ENCODE results near the gene CADM1.
A peak's percentile ranks its signal among the peaks of the same experiment; 100 is the strongest.
"Not testable (repeated sequence)": the region's sequence is repeated elsewhere in the genome, so short reads cannot be mapped to it uniquely, and the experiment has no call there.

CADM1 gene

DNA sequence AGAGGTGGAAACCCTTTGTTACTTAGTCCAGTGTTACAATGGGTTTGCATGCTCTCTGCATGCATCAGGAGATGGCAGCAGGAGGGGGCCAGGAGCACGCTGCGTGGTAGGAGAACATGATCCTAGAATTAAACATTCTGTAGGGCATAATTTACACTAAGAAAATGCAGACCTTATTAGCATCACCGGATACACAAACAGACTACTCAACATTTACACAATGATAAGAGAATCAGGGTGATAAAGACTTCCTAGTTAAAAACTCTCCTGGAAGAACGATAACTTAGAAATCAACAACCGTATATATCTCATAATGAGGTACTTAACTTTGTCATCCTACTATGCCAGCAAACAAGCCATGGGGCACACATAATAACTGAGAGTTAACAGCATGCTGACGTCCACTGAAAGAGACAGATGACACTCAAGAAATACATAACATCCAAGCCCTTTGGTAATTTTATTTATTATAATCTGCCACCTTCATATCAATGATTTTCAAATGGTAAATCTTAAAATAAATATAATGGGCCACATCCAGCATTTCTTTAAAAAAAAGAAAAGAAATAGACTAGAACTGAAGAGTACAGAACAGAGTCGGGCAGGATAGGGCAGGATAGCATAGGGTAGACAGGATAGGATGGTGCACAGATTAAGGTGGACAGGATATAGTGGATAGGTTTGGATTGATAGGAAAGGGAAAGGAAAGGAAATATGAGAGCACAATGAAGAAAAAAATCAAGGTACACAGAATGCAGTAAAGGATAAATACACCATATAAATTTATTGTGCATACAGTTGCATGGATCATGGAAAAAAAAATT lies 27.5 kb downstream of the CADM1 start:
- DNase-seq (ENCODE audit: low spot score): no peak

DNA sequence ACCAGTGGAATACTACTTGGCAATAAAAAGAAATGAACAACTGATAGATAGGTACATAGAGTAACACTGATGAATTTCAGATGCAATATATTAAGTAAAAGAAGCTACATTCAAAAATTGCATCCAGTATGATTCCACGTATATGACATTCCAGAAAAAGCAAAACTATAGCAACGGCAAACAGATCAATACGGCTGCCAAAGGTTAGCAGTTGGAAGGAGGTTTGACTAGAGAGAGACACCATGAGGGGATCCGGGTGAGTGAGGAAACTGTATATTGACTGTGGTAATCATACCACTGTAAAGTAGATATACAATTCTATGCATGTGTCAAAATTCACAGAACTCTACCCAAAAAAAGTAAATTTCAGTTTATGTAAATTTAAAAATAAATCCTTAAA lies 28.7 kb downstream of the CADM1 start:
- DNase-seq (ENCODE audit: low spot score): no peak

DNA sequence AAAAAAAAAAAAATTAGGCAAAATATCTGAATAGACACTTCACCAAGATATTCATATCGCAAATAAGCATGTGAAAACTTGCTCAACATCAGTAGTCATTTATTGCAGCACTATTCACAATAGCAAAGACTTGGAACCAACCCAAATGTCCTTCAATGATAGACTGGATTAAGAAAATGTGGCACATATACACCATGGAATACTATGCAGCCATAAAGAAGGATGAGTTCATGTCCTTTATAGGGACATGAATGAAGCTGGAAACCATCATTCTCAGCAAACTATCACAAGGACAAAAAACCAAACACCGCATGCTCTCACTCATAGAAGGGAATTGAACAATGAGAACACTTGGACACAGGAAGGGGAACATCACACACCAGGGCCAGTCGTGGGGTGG lies 29.9 kb downstream of the CADM1 start:
- DNase-seq (ENCODE audit: low spot score): not testable (repeated sequence)

DNA sequence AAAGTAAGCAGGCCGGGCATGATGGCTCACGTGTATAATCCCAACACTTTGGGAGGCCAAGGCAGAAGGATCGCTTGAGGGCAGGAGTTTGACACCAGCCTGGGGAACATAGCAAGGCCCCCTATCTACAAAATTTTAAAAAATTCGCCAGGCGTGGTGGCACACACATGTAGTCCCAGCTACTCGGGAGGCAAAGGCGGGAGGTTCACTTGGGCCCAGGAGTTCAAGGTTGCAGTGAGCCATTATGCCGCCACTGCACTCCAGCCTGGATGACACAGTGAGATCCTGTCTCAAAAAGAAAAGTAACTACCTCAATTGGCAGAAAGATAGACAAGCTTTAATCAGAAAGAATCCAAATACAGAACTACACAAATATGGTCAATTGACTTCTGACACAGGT lies 31.0 kb downstream of the CADM1 start:
- DNase-seq (ENCODE audit: low spot score): no peak

DNA sequence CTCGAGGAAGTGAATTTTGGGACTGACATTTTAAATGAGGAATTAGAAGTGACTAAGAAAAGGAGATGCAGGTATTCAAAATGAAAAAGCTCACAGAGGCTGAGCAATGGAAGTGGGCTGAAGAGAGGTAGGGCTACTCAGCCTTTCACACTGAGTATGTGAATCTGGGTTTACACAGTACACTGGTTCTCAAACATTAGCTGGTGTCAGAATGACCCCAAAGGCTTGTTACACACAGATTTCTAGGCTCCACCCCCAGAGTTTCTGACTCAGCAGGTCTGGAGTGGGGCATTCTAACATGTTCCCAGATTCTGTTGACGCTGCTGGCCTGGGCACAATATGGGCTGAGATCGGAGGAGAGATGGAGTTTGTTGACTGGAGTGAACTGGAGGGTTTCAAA lies 32.8 kb downstream of the CADM1 start:
- no peak for DNase-seq (ENCODE audit: low spot score)

DNA sequence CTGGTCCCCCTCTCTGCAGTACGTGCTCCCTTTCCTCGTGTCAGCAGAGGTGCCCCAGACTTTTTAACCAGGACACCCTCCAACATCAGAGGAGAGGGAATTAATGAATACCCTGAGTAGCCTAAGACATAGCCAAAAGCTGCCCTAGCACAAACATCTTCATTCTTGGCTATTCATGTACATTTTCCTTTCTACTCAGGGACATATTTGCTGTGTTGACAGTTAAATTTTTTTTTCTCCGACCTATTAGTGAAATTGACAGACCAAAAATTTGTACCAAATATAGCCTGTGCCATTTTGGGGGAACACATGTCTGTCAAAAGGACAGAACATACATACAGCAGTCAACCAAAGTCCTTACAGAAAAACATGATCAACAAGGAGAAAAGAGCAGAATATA lies 33.3 kb downstream of the CADM1 start:
- DNase-seq (ENCODE audit: low spot score): no peak

DNA sequence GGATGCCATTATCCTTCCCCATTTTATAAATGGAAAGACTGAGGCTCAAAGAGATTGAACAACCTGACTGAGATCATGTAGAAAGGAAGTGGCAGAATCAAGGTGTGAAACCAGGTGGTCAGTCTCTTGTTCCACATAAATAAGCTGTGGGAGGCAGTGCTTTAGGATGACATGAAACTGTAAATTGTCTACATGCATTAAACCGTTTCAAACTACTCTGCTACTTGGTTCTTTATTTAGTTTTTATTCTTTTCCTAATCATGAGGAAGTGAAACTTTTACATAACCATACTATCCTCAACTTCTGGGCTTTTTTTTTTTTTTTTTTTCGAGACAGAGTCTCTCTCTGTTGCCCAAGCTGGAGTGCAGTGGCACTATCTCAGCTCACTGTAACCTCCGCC lies 34.9 kb downstream of the CADM1 start:
- no peak for DNase-seq (ENCODE audit: low spot score)

DNA sequence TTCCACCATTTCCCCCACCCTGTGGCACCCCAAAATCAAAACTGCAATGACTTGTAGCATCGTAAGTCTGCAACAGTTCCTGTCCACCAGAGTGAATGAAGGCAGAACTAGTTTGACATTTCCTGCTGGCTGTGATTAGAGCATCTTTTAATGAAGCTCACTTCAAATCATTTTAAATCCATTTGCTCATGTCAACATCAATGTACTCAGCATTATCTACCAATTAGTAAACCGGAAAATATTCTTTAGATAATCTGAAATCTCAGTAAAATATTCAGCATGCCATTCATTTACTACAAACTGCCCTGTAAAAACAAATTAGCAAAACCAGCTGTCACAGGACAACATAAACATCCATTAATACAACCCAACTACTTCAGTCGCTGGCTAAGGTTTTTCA lies 38.1 kb downstream of the CADM1 start:
- no peak for DNase-seq (ENCODE audit: low spot score)

DNA sequence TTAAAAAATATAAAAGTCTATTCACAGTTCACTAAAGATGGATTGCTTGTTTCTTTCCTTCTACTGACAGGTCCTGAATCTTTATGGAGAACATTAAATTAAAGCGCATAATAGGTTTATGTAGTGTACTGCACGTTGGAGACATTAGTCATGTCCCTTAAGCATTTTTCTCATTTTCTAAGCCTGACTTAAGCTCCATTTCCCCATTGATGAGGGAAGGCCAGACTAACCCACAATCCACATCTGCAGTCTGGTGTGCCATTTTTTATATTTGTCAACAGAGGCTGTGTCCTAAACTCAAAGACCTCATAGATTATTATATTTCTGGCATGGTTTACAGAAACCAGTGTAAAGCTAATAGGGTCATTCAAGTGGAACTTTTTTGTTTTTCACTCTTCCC lies 39.9 kb downstream of the CADM1 start:
- DNase-seq (ENCODE audit: low spot score): no peak

DNA sequence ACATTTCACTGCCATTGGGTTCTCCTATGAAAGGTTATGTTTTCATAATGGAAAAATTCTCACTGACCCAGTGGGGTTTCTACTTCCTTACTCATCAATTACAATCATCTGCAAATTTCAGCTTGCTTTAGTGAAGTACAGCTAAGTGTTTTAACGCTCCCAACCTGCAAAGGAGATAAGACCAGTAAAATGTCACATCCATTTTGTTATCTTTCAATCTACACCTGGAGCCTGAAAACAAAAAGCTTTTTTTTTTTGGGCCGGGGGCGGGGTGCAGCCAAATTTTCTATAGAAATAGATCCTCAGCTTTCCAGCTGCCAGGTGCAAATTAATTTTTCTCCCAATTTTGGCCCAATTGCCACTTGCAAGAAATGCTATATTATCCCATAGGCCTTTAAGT lies 40.6 kb downstream of the CADM1 start:
- DNase-seq (ENCODE audit: low spot score): no peak

DNA sequence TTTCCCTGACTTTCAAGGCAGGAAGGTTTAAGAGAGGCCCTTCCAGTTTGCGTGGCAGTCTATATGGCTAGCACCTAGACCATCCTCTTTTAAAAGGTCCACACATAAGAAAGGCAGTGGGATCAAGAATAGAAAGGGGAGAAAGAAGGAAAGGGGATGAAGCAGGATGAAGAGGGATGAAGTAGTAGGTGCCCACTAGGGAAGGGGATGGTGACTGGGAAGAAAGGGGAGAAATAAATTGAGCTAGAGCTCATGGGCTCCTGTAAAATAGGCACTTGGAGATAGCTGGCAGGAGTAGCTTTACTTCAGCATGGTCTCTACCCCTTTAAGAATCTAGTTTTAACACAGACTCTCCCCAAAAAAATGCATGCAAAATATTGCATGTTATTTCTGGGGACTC lies 41.5 kb downstream of the CADM1 start:
- DNase-seq (ENCODE audit: low spot score): no peak

DNA sequence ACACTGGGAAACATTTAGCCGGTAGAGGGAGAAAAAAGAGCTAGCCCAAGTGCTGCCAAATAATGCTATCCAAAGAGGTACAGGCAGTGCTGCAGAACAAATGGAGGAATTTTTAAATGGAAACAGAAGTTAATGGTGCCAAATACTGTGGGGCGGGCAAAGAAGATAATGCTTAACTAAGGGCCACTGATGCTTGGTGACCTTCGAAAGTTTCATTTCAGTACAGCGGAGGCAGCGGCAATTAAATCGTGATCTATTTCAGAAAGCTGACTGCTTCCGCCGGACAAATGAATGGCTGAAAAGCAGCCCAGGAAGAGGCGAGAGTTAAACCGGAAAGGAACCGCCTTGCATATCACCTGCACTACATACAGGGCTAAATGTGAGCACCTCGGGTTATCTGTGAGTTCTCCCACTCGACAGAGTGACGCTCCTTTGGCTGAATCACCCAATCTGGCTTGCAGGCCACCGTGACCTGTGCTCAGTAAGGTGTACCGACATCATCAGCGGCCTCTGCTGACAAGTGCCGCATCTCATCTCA lies 42.1 kb downstream of the CADM1 start:
- DNase-seq (ENCODE audit: low spot score): no peak

DNA sequence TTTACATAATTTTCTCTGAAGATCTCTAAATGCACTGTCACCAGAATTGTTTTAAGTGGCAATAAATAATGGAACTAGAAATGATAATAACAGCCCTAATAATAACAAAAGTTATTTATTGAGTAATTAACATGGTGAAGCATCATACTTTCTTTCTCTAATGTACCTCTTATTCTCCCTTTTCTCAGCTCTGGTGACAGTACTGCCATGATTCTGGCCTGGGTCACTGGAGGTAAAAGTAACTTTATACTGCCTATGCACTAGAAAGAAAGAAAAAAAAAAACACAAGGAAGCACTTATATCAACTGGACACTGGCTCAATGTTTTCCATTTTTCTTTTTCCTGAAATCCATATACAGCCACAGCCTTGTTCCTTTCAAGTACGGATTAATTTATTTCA lies 43.7 kb downstream of the CADM1 start:
- DNase-seq (ENCODE audit: low spot score): no peak

DNA sequence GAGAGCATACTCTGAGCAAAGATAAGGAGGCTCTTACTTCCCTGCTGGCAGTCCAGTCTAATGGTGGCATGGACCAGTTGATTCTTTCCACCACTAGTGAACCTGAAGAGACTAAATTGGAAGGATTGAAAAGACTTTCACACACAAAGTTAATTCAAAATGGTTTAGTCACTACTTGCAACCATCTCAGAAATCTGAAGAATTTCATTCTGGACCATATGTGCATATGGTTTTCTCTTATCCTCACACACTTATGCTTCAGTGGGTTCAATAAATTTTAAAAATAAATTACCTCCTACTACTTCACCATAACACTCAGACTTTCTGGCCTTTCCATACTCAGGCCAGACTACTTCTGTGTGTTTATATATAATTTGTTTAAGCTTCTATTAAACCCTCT lies 44.7 kb downstream of the CADM1 start:
- DNase-seq (ENCODE audit: low spot score): no peak

DNA sequence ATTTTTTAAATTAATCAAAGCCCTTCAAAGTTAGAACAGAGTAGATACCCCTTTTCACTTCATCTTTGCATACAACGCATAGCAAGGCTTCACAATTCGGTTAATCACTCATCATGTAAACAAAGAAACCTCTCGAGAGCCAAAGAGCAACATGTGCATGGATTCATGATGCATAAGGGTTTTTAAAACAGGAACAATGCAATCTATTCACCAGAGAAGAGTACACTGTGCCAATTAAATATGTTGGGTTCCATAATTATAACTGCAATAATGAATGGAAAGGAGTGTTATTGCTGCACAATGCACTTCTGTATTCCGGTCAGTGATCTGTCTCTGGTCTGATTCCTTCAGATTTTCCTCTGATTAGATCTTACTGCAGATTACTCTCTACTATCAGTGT lies 45.3 kb downstream of the CADM1 start:
- DNase-seq (ENCODE audit: low spot score): peak; percentile 70

DNA sequence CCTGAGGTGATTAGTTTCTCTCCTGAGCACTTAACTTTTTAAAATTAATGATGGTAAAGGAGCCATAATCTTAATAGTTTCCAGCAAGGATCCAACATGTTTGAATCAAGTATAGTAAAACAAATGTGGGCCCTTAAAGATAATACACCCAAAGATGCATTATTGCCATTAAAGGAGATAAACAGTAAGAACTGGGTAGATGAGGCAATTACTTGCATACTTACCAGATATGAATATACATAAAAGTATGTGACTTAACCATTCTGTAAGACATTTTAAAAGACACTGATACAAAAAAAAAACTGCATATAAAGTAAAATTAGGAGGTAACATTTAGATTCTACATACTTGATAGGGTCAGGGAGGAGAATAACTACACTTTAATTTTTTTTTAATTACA lies 48.2 kb downstream of the CADM1 start:
- DNase-seq (ENCODE audit: low spot score): no peak

DNA sequence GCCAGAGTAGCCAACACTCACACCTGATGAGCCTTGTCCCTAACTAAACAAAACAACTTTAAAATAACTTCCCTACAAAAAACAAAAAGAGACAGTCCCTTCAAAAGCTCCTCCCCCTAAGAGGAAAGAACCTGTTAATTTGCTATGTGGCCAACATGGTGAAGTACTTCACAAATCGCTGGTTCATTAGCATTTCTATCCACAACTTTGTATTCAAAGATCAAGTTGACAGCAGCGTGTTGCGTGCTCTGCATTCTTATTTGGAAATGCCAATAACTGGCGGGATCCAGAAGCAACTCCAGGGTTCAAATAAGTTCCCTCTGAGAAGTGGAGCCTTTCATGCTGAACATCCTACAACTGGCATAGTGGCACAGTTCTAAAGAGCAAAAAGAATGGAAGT lies 48.6 kb downstream of the CADM1 start:
- no peak for DNase-seq (ENCODE audit: low spot score)

DNA sequence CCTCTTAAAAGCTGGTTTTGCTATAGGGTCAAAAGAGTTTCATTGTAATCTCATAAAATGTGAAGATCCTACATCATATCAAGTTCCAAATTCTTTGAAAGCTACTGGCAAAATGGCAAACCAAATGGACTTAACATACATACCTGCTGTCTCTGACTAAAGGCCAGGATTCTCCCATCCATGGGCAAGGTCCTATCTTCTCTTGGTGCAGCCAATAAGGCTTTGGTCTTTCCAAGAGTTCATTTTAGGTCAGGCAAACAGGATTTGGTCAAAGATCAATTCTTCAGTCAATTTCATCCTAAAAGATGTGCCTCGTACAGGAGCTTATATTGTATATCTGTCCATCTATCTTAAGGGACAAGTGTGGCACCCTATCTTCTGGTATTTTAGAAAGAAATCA lies 49.7 kb downstream of the CADM1 start:
- DNase-seq (ENCODE audit: low spot score): no peak

DNA sequence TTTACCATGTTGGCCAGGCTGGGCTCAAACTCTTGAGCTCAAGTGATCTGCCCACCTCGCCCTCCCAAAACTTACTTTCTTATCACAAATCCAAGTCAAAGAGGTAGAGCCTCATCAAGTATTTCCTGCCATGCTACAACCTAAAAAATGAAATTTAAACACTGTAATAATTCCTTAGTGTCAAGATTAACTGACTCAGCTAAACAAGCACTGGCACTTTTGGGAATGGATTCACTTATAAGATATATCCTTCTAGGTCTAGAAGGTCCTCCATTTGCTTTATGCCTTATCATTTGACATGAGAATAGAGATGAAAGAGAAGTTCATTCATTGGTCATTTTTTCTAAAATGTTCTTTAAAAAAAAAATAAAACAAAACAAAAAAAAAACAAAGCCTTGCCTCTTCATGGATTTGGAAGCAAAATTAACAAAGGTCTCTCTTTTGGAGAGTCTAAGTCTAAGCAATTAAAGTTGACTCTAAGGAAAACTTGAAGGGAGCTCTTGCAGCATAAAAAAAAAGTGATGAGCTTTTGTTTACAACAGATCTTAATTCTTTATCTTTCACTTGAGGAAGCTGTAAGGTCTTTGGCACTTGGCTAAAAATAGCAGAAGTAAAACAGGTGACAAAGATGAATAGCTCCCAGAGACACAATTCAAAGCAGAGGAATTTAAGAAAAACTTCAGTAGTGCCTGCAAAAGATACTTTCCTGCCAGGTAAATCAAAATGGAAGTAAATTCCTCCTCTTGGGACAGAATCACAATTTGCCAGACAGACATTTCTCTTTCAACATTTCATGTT lies 50.3 kb downstream of the CADM1 start:
- no peak for DNase-seq (ENCODE audit: low spot score)

DNA sequence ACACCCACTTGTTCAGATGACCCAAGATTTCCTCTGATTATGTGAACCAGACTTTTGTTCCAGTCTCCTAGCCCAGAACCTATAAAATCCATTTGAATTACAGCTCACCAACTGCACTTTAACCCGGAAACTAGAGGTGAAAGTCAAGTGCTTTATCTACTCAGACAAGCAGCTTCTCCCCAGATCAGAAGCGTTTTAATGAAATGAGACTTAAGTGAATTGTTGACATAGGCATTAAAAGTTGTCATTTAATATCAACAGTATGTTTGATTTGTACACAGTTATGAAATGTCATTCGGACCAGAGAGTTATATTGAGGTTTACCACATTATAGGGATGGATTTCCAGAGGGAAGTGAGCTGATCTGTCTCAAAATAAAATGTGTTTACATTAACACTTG lies 52.0 kb downstream of the CADM1 start:
- no peak for DNase-seq (ENCODE audit: low spot score)

DNA sequence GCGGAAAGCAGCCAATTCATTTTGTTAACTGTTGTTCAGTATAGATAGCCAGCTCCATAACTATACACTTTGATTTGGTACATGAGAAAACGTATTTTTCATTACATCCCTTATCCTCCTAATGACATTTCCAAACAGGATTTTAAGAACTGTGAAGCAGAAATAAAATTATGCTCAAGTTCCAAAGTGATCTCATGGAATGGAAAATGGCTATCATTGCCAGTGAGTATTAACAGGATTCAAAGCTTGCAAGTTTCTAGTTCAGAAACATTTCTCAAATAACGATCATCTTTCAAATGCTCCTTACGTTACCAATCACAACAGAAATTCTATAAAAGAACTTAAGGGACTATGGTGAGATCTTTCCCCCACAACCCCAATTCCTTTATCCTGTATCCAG lies 53.7 kb downstream of the CADM1 start:
- DNase-seq (ENCODE audit: low spot score): no peak

DNA sequence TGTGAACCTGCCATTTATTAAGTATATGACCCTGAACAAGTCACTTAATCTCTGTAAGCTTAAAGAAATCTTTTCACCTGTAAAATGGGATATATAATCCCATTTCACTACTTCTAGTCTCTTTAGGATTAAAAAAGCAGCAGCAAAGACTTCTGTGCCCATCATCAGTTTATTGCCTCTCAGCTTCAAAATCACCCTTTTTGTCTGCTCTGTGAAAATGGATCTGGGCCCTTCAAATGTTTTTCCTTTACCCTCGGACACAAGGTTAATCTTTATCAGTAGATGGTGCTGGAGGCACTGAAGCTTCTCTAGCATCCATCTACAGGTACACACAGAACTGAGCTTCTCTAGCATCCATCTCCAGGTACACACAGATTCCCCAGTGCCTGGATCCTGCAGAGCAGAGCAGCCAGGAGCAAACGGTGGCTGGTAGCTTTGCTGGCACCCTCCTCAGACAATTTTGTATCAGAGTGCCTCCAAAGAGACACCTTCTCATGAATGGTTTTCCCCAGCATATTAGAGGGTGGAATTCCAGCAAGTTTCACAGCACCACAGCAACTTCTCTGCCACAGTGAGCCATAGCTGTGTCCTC lies 56.8 kb downstream of the CADM1 start:
- no peak for DNase-seq (ENCODE audit: low spot score)

DNA sequence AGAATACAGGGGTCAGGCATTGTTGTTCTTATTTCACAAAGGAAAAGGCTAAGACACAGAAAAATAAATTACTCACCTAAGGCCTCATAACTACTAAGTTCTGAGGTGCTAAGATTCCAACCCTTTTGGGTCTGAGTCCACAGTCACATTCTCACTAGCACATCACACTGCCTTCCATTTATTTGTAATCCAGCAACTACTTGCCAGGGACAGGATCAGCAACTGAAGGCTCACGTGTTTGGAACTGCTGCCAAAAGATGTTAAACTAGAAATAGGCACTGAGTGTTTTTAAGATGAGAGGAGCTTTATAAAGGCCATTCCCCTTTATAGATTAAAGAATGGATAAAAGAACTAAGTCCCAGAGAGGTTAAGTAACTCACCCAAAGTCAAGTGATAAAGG lies 58.0 kb downstream of the CADM1 start:
- no peak for DNase-seq (ENCODE audit: low spot score)
